Tibial nerve (tissue), 4 donors: Measurements from ENCODE around the gene SNCAIP.

Experiments used
- EP300 ChIP-seq, 2 donors: sonication (generic); formaldehyde crosslinking; IDR thresholded peaks; one replicate each; pipeline ENCODE4 v1.6.1; 2017; ENCODE audit warnings: antibody characterized with exemption in 2 of 2, mild to moderate bottlenecking in 1 of 2
- TF ChIP-seq, protein P1 (sequence below), 5 experiments: fragments of 200-600 bp in 3 of 5; fragments of 450-650 bp in 2 of 5; sonication (generic) in 3 of 5; IDR thresholded peaks; one replicate each; pipeline ENCODE4 v1.5.1; 2016 to 2019; ENCODE audit warnings: antibody characterized with exemption in 5 of 5, mild to moderate bottlenecking in 3 of 5, moderate library complexity in 2 of 5

DNA sequence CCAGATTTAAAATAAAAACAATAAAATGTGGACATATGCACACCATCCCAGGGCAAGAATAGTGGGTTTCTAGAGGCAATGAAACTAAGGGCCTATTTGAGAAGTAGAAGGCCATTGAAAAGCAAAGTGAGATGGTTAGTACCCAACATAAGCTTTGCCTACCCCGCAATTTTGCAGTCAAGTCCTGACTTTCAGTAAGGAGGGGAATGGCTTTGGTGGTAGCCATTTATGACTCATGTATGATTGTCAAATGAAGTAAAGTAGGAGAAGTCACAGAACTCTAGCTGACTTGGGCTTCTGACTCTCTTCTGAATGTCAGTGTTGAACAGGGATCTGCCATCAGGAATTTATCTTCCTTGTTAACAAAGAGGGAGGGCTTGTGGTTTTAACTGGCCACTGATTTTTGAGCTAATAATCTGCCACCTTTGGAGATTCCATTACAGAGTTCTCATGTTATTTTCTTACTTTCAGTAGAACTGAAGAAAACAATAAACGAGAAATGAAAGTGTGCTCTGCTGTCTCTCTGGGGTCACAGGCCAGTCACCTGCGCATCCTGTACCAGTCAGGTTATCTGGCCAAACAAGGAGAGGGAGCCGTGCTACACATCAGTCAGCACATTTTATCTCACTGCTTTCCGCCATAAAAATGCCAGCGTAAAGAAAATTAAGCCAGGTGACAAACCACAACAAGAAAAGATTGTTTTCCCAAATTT, 14.3 kb upstream of the SNCAIP start:
- TF ChIP-seq EP300 (IDR thresholded peaks at IDR 0.05) = no peak
- TF ChIP-seq, protein P1, sequence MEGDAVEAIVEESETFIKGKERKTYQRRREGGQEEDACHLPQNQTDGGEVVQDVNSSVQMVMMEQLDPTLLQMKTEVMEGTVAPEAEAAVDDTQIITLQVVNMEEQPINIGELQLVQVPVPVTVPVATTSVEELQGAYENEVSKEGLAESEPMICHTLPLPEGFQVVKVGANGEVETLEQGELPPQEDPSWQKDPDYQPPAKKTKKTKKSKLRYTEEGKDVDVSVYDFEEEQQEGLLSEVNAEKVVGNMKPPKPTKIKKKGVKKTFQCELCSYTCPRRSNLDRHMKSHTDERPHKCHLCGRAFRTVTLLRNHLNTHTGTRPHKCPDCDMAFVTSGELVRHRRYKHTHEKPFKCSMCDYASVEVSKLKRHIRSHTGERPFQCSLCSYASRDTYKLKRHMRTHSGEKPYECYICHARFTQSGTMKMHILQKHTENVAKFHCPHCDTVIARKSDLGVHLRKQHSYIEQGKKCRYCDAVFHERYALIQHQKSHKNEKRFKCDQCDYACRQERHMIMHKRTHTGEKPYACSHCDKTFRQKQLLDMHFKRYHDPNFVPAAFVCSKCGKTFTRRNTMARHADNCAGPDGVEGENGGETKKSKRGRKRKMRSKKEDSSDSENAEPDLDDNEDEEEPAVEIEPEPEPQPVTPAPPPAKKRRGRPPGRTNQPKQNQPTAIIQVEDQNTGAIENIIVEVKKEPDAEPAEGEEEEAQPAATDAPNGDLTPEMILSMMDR (IDR thresholded peaks at IDR 0.05) = no peak
